ENCODE data around the gene HOXA11. TPM values are rescaled to one million over a fixed set of nuclear protein-coding genes. Genes with fewer than 3 reads are reported as not detected.

Gene HOXA11
- total and polyA plus RNA-seq, 12 donors, result 0.13 to 3.0 (median 1.2) TPM; not detected in 2

DNA sequence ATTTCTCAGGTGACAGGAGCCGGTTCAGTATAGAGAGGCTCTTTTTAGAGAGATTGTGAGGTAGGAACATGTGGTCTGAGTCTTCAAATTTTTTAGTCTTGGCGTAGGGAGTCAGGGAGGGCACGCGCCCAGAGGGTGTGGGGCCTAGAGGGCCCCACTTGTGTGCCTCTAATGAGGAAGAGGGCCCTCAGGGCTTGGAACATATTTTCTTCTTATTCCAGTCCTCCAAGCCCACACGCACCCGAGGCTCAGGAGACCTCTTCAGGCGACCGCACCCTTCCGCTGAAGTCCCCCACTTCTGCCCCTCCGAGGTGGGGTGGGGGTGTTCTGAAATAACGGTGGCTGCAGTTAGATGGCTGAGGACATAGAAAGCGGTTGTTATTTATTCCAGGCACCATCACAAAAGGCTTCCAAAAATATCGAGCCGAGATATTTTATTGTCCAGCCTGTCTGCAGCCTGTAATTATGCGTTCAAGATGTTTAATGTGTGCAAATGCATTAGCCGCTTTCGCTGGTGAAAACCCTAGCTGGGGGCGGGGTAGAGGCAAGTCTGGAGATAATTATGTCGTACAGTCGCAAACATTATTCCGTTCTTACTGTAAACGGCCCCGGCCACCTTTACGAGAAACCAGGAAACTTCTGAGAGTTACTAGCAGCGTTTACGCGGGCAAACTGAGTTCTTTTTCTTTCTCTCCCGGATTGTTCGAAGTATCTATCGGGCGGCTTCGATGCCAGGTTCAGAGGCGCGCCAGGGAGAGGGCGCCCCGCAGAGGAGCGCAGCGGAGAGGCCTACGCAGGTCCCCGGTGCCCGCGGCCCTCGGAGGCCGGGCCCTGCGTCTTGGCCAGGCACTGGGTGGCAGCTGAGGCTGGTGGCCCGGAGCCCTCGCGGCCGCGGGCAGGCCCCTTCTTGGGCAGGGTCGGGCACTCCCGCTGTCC lies 27.7 kb upstream of the HOXA11 start:
- H3K27ac ChIP-seq, result no peak overlapping the region
- H3K27me3 ChIP-seq, result peaks cover 51% of the 10 kb centered on the region
- intact Hi-C loops (cut with DNase I), result loop anchor here in 1 of 2 donors (10.0 kb wide), 1 partner anchor 382 kb away; no protein-coding TSS in a partner anchor

DNA sequence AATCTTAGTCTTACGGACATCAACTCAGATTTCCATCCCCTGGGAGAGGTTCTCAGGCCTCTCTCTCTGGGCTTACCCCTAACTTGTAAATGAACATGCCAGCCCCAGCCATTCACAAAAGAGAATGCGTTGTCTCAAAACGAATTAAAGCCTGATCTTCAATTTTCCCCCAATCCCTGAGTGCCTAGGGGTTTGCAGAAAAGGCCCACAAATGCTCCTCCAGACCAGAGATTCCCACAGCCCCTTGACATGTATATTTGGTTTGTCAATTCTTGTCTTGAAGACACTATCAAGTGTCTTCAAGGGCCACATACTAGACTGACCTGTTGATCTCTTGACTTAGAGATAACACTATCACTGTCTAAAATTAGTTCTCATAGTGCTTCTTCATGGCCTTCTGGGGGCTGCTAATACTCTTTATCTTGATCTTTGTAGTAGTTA lies 26.8 kb upstream of the HOXA11 start:
- Histone ChIP-seq H3K36me3 (replicated peaks in 1 of 2) (no peaks in the 10 kb centered on the region), H3K9me3 (replicated peaks in 1 of 3) (no peaks in the 10 kb centered on the region), H3K27me3 (peaks cover 61% of the 10 kb centered on the region), H3K4me3 (no peak overlapping the region), H3K27ac (no peak overlapping the region), H3K4me1 (replicated peaks in 1 of 2) (peaks cover 0 to 4% of the 10 kb centered on the region in 2 donors)
- no peak for DNase-seq
- no peak for TF ChIP-seq POLR2A (IDR thresholded peaks at IDR 0.05)
- WGBS, 4 donors, result 43 to 55% (median 51%) methylated on average over 2 to 3 of the region's 3 CpGs
- intact Hi-C loops (cut with DNase I), result loop anchor here in 1 of 2 donors (10.0 kb wide), 1 partner anchor 383 kb away; no protein-coding TSS in a partner anchor

More for the DNA sequence above, 27.7 kb upstream of the HOXA11 start:
- 22 to 48% (median 28%) methylated on average over 25 to 52 of the region's 52 CpGs for WGBS, 4 donors
- no peaks in the 10 kb centered on the region for H3K9me3 ChIP-seq (replicated peaks in 1 of 3)
- H3K36me3 ChIP-seq (replicated peaks in 1 of 2), result no peaks in the 10 kb centered on the region
- TF ChIP-seq POLR2A (IDR thresholded peaks at IDR 0.05), result no peak
- TF ChIP-seq, protein P1, sequence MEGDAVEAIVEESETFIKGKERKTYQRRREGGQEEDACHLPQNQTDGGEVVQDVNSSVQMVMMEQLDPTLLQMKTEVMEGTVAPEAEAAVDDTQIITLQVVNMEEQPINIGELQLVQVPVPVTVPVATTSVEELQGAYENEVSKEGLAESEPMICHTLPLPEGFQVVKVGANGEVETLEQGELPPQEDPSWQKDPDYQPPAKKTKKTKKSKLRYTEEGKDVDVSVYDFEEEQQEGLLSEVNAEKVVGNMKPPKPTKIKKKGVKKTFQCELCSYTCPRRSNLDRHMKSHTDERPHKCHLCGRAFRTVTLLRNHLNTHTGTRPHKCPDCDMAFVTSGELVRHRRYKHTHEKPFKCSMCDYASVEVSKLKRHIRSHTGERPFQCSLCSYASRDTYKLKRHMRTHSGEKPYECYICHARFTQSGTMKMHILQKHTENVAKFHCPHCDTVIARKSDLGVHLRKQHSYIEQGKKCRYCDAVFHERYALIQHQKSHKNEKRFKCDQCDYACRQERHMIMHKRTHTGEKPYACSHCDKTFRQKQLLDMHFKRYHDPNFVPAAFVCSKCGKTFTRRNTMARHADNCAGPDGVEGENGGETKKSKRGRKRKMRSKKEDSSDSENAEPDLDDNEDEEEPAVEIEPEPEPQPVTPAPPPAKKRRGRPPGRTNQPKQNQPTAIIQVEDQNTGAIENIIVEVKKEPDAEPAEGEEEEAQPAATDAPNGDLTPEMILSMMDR (IDR thresholded peaks at IDR 0.05), result no peak
- DNase-seq, result no peak
- H3K4me1 ChIP-seq (replicated peaks in 1 of 2), result peaks cover 0 to 4% of the 10 kb centered on the region in 2 donors
- H3K4me3 ChIP-seq, result no peak overlapping the region

DNA sequence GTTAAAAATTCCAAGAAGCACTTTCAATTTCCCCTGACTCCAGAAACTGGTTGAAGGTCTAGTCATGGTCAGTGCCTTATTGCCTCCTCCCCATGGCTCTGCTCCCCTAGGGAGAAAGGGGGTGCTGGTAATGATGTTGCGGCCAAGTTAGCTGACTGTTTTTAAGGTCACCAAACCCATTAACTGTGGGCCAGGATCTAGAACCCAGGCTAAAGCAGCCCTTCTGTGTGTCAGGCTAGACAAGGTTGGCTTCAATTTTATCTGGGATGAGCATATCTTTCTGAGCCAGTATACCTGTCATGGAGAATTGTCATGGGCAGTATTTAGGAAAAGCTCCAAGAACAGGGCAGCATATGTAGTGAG lies 26.0 kb upstream of the HOXA11 start:
- Histone ChIP-seq H3K4me3 (no peak overlapping the region), H3K9me3 (replicated peaks in 1 of 3) (no peaks in the 10 kb centered on the region), H3K4me1 (replicated peaks in 1 of 2) (peaks cover 0 to 4% of the 10 kb centered on the region in 2 donors), H3K27me3 (peaks cover 68% of the 10 kb centered on the region), H3K27ac (no peak overlapping the region), H3K36me3 (replicated peaks in 1 of 2) (no peaks in the 10 kb centered on the region)
- intact Hi-C loops (cut with DNase I), result loop anchor here in 1 of 2 donors (10.0 kb wide), 1 partner anchor 384 kb away; no protein-coding TSS in a partner anchor
- TF ChIP-seq, protein P1 (IDR thresholded peaks at IDR 0.05), result no peak
- TF ChIP-seq POLR2A (IDR thresholded peaks at IDR 0.05), result no peak
- WGBS, 4 donors, result 87 to 100% (median 95%) methylated on average over 1 of the region's 1 CpG; no CpG with 5 or more reads in 1 of the 4 donors
- DNase-seq, result no peak

DNA sequence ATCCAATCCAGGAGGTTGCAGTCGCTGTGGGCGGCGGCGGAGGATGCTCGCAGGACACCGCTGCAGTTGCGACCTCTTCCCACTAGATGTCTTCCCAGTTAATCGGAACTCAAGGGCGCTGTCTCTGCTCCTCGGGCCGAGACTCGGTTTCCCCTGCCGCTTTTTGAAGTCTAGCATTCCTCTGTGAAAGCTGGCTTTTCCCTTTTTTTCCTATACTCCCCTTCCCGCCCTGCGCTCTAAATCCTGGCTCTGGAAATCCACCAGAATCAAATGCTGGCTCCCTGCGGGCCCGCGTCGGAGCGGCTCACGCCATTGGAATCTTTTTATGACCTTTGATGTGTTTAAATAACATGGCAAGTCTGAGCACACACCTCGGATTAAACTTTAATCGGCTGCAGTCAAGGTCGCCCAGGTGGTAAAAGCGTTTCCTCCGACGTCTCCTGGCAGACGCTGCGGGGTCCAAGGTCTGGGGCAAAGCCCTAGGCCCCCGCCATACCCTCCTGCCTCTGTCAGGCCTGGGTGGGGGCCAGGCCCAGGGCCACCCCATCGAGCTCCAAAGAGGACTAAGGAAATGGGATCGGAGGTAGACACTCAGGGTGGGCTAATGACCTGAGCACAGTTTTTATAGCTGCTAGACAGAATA lies 25.5 kb upstream of the HOXA11 start:
- peak in 6 of 7 donors; percentile 51 to 78 (median 62) for DNase-seq

More for the DNA sequence above, 25.5 kb upstream of the HOXA11 start:
- Histone ChIP-seq H3K27ac (no peak overlapping the region), H3K36me3 (replicated peaks in 1 of 2) (no peaks in the 10 kb centered on the region), H3K9me3 (replicated peaks in 1 of 3) (no peaks in the 10 kb centered on the region), H3K4me3 (peak overlapping the region in 1 of 4 donors; percentile 50), H3K27me3 (peaks cover 73% of the 10 kb centered on the region), H3K4me1 (replicated peaks in 1 of 2) (peaks cover 0 to 4% of the 10 kb centered on the region in 2 donors)
- WGBS, 4 donors, result 14 to 20% (median 18%) methylated on average over 24 to 32 of the region's 32 CpGs
- TF ChIP-seq, protein P1 (IDR thresholded peaks at IDR 0.05), result peak; percentile 63 to 85 (median 74)
- no peak for TF ChIP-seq POLR2A (IDR thresholded peaks at IDR 0.05)
- intact Hi-C loops (cut with DNase I), result loop anchor here in 1 of 2 donors (10.0 kb wide), 1 partner anchor 384 kb away; no protein-coding TSS in a partner anchor

All from adrenal gland (tissue), 12 donors.